Chondrocyte (in vitro differentiated cells): ENCODE data around the gene CEACAM19. TPM values are rescaled to one million over a fixed set of nuclear protein-coding genes. Genes with fewer than 3 reads are reported as not detected.
"Not testable (repeated sequence)": the region's sequence is repeated elsewhere in the genome, so short reads cannot be mapped to it uniquely, and the experiment has no call there.

Source experiments
- DNase-seq: peaks from one replicate; pipeline ENCODE4 v3.0.0; 2021; ENCODE audit warnings: mixed read lengths, low spot score
- H3K27ac Mint-ChIP-seq: one replicate; pipeline ENCODE4 v1.8.0; 2021; ENCODE audit warnings: mild to moderate bottlenecking, moderate library complexity, mixed read lengths; ENCODE audit not compliant: unreplicated experiment
- H3K27me3 Mint-ChIP-seq: 2 replicates; pipeline ENCODE4 v1.8.0; 2021; ENCODE audit warnings: low read depth, mixed read lengths
- H3K36me3 Mint-ChIP-seq: 2 replicates; pipeline ENCODE4 v1.8.0; 2021; ENCODE audit warnings: low read depth, mixed read lengths
- H3K4me1 Mint-ChIP-seq: 2 replicates; pipeline ENCODE4 v1.8.0; 2021; ENCODE audit warnings: low read depth, mild to moderate bottlenecking, mixed read lengths
- H3K4me3 Mint-ChIP-seq: one replicate; pipeline ENCODE4 v1.8.0; 2021; ENCODE audit warnings: mild to moderate bottlenecking, moderate library complexity, mixed read lengths; ENCODE audit not compliant: unreplicated experiment
- H3K9me3 Mint-ChIP-seq: 2 replicates; pipeline ENCODE4 v1.8.0; 2021; ENCODE audit warnings: low read depth, mixed read lengths
- CTCF ChIP-seq: fragments of 200-600 bp; sonication (generic); IDR thresholded peaks from 2 replicates; pipeline ENCODE4 v1.5.0; 2021; ENCODE audit warnings: antibody characterized with exemption, mild to moderate bottlenecking, moderate library complexity
- total RNA-seq: library from RNA; stranded (reverse); gene quantifications from 3 replicates; pipeline ENCODE4 v1.2.1, GENCODE V29; 2021

The CEACAM19 gene
- total RNA-seq, 1 donor from 2014 or later, result 6.5 TPM

GRCh38 chr19:44626048-44626624, 45.1 kb upstream of the CEACAM19 start:
- H3K4me1 Mint-ChIP-seq, result peaks cover 28% of the 10 kb centered on the region

GRCh38 chr19:44627631-44628030, 43.7 kb upstream of the CEACAM19 start:
- H3K4me1 Mint-ChIP-seq, result peaks cover 25% of the 10 kb centered on the region
- DNase-seq, result no peak
- TF ChIP-seq CTCF, result no peak
- H3K27ac Mint-ChIP-seq, result no peak overlapping the region
- H3K36me3 Mint-ChIP-seq, result peaks cover 4% of the 10 kb centered on the region
- H3K27me3 Mint-ChIP-seq, result no peaks in the 10 kb centered on the region
- H3K4me3 Mint-ChIP-seq, result no peak overlapping the region
- no peaks in the 10 kb centered on the region for H3K9me3 Mint-ChIP-seq

More at GRCh38 chr19:44626048-44626624, 45.1 kb upstream of the CEACAM19 start:
- peaks cover 4% of the 10 kb centered on the region for H3K36me3 Mint-ChIP-seq
- H3K9me3 Mint-ChIP-seq, result no peaks in the 10 kb centered on the region
- TF ChIP-seq CTCF, result no peak
- peak overlapping the region; percentile 93 for H3K27ac Mint-ChIP-seq
- DNase-seq, result no peak
- H3K4me3 Mint-ChIP-seq, result no peak overlapping the region
- H3K27me3 Mint-ChIP-seq, result no peaks in the 10 kb centered on the region

GRCh38 chr19:44628793-44629192, 42.5 kb upstream of the CEACAM19 start:
- peaks cover 21% of the 10 kb centered on the region for H3K4me1 Mint-ChIP-seq
- no peak for DNase-seq
- H3K27me3 Mint-ChIP-seq, result no peaks in the 10 kb centered on the region
- no peak overlapping the region for H3K27ac Mint-ChIP-seq
- peaks cover 4% of the 10 kb centered on the region for H3K36me3 Mint-ChIP-seq
- H3K9me3 Mint-ChIP-seq, result no peaks in the 10 kb centered on the region
- no peak for TF ChIP-seq CTCF
- no peak overlapping the region for H3K4me3 Mint-ChIP-seq

DNA sequence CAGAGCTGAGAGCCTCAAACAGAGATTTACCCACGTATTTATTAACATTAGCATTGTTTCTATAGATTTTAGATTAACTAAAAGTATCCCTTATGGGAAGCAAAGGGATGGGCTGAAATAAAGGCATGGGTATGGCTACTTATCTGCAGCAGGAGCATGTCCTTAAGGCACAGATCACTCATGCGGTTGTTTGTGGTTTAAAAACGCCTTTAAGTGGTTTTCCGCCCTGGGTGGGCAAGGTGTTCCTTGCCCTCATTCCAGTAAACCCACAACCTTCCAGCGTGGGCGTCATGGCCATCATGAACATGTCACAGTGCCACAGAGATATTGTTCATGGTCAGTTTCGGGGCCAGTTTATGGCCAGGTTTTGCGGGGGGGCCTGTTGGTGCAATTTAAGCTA, 39.7 kb upstream of the CEACAM19 start:
- not testable (repeated sequence) for H3K36me3 Mint-ChIP-seq, H3K4me3 Mint-ChIP-seq, H3K27me3 Mint-ChIP-seq, H3K27ac Mint-ChIP-seq, DNase-seq, H3K9me3 Mint-ChIP-seq
- peaks cover 36% of the 10 kb centered on the region for H3K4me1 Mint-ChIP-seq

- peak overlapping the region; percentile 79 for H3K27ac Mint-ChIP-seq
- peaks cover 40% of the 10 kb centered on the region for H3K4me1 Mint-ChIP-seq
- H3K27me3 Mint-ChIP-seq, DNase-seq, H3K9me3 Mint-ChIP-seq, H3K4me3 Mint-ChIP-seq, H3K36me3 Mint-ChIP-seq: not testable (repeated sequence)
These were observed 37.2 kb upstream of the CEACAM19 start for GRCh38 chr19:44634058-44634457.

DNA sequence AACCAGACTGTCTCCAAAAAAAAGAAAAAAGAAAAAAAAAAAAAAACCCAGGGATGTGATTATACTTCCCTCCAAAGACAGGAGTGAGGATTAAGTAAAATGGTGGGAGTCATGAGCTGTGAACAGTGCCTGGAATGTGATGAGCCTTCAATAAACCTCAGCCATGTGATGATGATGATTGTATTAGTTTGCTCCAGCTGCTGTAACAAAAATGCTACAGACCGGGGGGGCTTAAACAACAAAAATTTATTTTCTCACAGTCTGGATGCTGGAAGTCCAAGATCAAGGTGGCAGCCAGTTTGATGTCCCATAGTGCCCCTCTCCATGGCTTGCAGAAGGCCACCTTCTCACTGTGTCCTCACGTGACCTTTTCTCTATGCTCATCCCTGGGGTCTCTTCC, 36.5 kb upstream of the CEACAM19 start:
- Mint-ChIP-seq H3K4me1 (peaks cover 47% of the 10 kb centered on the region), H3K36me3 (no peaks in the 10 kb centered on the region), H3K27ac (peak overlapping the region; percentile 94), H3K9me3 (peaks cover 4% of the 10 kb centered on the region), H3K4me3 (no peak overlapping the region), H3K27me3 (no peaks in the 10 kb centered on the region)
- DNase-seq, result no peak
- no peak for TF ChIP-seq CTCF
